DND-41 (cell line): ENCODE measurements around the gene WDR41.

Source experiments
- CTCF ChIP-seq: IDR thresholded peaks from 2 replicates; pipeline ENCODE4 v1.5.1; 2012; ENCODE audit warnings: borderline replicate concordance, low read length, moderate library complexity, mild to moderate bottlenecking; ENCODE audit not compliant: poor library complexity, severe bottlenecking; ENCODE audit errors: extremely low read depth
- EZH2 ChIP-seq: IDR thresholded peaks from 3 replicates; pipeline ENCODE4 v1.6.1; 2012; ENCODE audit warnings: borderline replicate concordance, low read depth, mild to moderate bottlenecking, moderate library complexity, low read length, inconsistent platforms; ENCODE audit not compliant: severe bottlenecking

GRCh38 chr5:77398458-77398857, 93.7 kb downstream of the WDR41 start:
- TF ChIP-seq CTCF = no peak
- TF ChIP-seq EZH2 = no peak
